ENCODE results near the gene HFE.
A peak's percentile ranks its signal among the peaks of the same experiment; 100 is the strongest.
"Not testable (repeated sequence)": the region's sequence is repeated elsewhere in the genome, so short reads cannot be mapped to it uniquely, and the experiment has no call there.

The HFE gene

GRCh38 chr6:26056583-26057350 is 30.5 kb upstream of the HFE start:
- Histone ChIP-seq H3K9ac (ENCODE audit: insufficient read length, low read depth) (peak overlapping the region; percentile 10), H3K4me1 (ENCODE audit: insufficient read depth, insufficient read length) (no peaks in the 10 kb centered on the region), H3K27me3 (ENCODE audit: insufficient read depth, insufficient read length) (no peaks in the 10 kb centered on the region), H3K4me3 (ENCODE audit: insufficient read length, low read depth) (peak overlapping the region; percentile 71), H3K36me3 (ENCODE audit: insufficient read depth, insufficient read length, low read length) (no peaks in the 10 kb centered on the region), H3K9me3 (ENCODE audit: insufficient read depth, low read length) (no peaks in the 10 kb centered on the region)
- TF ChIP-seq SUZ12 (IDR thresholded peaks at IDR 0.05; ENCODE audit: extremely low read depth, insufficient read depth, insufficient read length) (no peak), YY1 (IDR thresholded peaks at IDR 0.05; ENCODE audit: insufficient read depth, insufficient read length) (no peak), ZNF274 (IDR thresholded peaks at IDR 0.05; ENCODE audit: low read depth, low read length) (no peak)
- DNase-seq (ENCODE audit: low read depth, low spot score) = no peak

- DNase-seq (ENCODE audit: low read depth, low spot score) = no peak
- no peaks in the 10 kb centered on the region for H3K9me3 ChIP-seq (ENCODE audit: insufficient read depth, low read length)
- no peak overlapping the region for H3K4me3 ChIP-seq (ENCODE audit: insufficient read length, low read depth)
- TF ChIP-seq ZNF274 (IDR thresholded peaks at IDR 0.05; ENCODE audit: low read depth, low read length) = no peak
- no peak for TF ChIP-seq SUZ12 (IDR thresholded peaks at IDR 0.05; ENCODE audit: extremely low read depth, insufficient read depth, insufficient read length)
- no peak for TF ChIP-seq YY1 (IDR thresholded peaks at IDR 0.05; ENCODE audit: insufficient read depth, insufficient read length)
- no peaks in the 10 kb centered on the region for H3K27me3 ChIP-seq (ENCODE audit: insufficient read depth, insufficient read length)
- H3K4me1 ChIP-seq (ENCODE audit: insufficient read depth, insufficient read length) = no peaks in the 10 kb centered on the region
- H3K36me3 ChIP-seq (ENCODE audit: insufficient read depth, insufficient read length, low read length) = no peaks in the 10 kb centered on the region
- no peak overlapping the region for H3K9ac ChIP-seq (ENCODE audit: insufficient read length, low read depth)
Measured at GRCh38 chr6:26057899-26058298, 29.3 kb upstream of the HFE start.

- not testable (repeated sequence) for H3K4me1 ChIP-seq (ENCODE audit: insufficient read depth, insufficient read length); H3K27me3 ChIP-seq (ENCODE audit: insufficient read depth, insufficient read length); H3K9ac ChIP-seq (ENCODE audit: insufficient read length, low read depth); H3K9me3 ChIP-seq (ENCODE audit: insufficient read depth, low read length); H3K36me3 ChIP-seq (ENCODE audit: insufficient read depth, insufficient read length, low read length); H3K4me3 ChIP-seq (ENCODE audit: insufficient read length, low read depth); DNase-seq (ENCODE audit: low read depth, low spot score)
Measured at GRCh38 chr6:26058477-26059033, 28.7 kb upstream of the HFE start.

GRCh38 chr6:26059941-26060340 is 27.3 kb upstream of the HFE start:
- TF ChIP-seq YY1 (IDR thresholded peaks at IDR 0.05; ENCODE audit: insufficient read depth, insufficient read length) (no peak), ZNF274 (IDR thresholded peaks at IDR 0.05; ENCODE audit: low read depth, low read length) (no peak), SUZ12 (IDR thresholded peaks at IDR 0.05; ENCODE audit: extremely low read depth, insufficient read depth, insufficient read length) (no peak)
- Histone ChIP-seq H3K36me3 (ENCODE audit: insufficient read depth, insufficient read length, low read length) (no peaks in the 10 kb centered on the region), H3K4me1 (ENCODE audit: insufficient read depth, insufficient read length) (no peaks in the 10 kb centered on the region)

GRCh38 chr6:26064619-26065257 is 22.5 kb upstream of the HFE start:
- Histone ChIP-seq H3K36me3 (ENCODE audit: insufficient read depth, insufficient read length, low read length) (no peaks in the 10 kb centered on the region), H3K9me3 (ENCODE audit: insufficient read depth, low read length) (no peaks in the 10 kb centered on the region), H3K27me3 (ENCODE audit: insufficient read depth, insufficient read length) (no peaks in the 10 kb centered on the region), H3K4me3 (ENCODE audit: insufficient read length, low read depth) (no peak overlapping the region), H3K4me1 (ENCODE audit: insufficient read depth, insufficient read length) (no peaks in the 10 kb centered on the region), H3K9ac (ENCODE audit: insufficient read length, low read depth) (no peak overlapping the region)
- TF ChIP-seq ZNF274 (IDR thresholded peaks at IDR 0.05; ENCODE audit: low read depth, low read length) (no peak), YY1 (IDR thresholded peaks at IDR 0.05; ENCODE audit: insufficient read depth, insufficient read length) (no peak), SUZ12 (IDR thresholded peaks at IDR 0.05; ENCODE audit: extremely low read depth, insufficient read depth, insufficient read length) (no peak)
- DNase-seq (ENCODE audit: low read depth, low spot score) = no peak

More at GRCh38 chr6:26059941-26060340, 27.3 kb upstream of the HFE start:
- Histone ChIP-seq H3K9ac (ENCODE audit: insufficient read length, low read depth) (no peak overlapping the region), H3K9me3 (ENCODE audit: insufficient read depth, low read length) (no peaks in the 10 kb centered on the region), H3K27me3 (ENCODE audit: insufficient read depth, insufficient read length) (no peaks in the 10 kb centered on the region), H3K4me3 (ENCODE audit: insufficient read length, low read depth) (no peak overlapping the region)
- DNase-seq (ENCODE audit: low read depth, low spot score) = no peak

GRCh38 chr6:26065952-26066380 is 21.3 kb upstream of the HFE start:
- Histone ChIP-seq H3K9me3 (ENCODE audit: insufficient read depth, low read length) (no peaks in the 10 kb centered on the region), H3K9ac (ENCODE audit: insufficient read length, low read depth) (no peak overlapping the region), H3K4me3 (ENCODE audit: insufficient read length, low read depth) (no peak overlapping the region), H3K36me3 (ENCODE audit: insufficient read depth, insufficient read length, low read length) (no peaks in the 10 kb centered on the region), H3K27me3 (ENCODE audit: insufficient read depth, insufficient read length) (no peaks in the 10 kb centered on the region), H3K4me1 (ENCODE audit: insufficient read depth, insufficient read length) (no peaks in the 10 kb centered on the region)
- no peak for TF ChIP-seq YY1 (IDR thresholded peaks at IDR 0.05; ENCODE audit: insufficient read depth, insufficient read length)
- no peak for TF ChIP-seq ZNF274 (IDR thresholded peaks at IDR 0.05; ENCODE audit: low read depth, low read length)
- TF ChIP-seq SUZ12 (IDR thresholded peaks at IDR 0.05; ENCODE audit: extremely low read depth, insufficient read depth, insufficient read length) = no peak
- DNase-seq (ENCODE audit: low read depth, low spot score) = no peak

GRCh38 chr6:26067367-26067766 is 19.9 kb upstream of the HFE start:
- H3K27me3 ChIP-seq (ENCODE audit: insufficient read depth, insufficient read length) = no peaks in the 10 kb centered on the region
- no peak overlapping the region for H3K9ac ChIP-seq (ENCODE audit: insufficient read length, low read depth)
- TF ChIP-seq ZNF274 (IDR thresholded peaks at IDR 0.05; ENCODE audit: low read depth, low read length) = no peak
- no peak for TF ChIP-seq SUZ12 (IDR thresholded peaks at IDR 0.05; ENCODE audit: extremely low read depth, insufficient read depth, insufficient read length)
- TF ChIP-seq YY1 (IDR thresholded peaks at IDR 0.05; ENCODE audit: insufficient read depth, insufficient read length) = no peak
- no peak overlapping the region for H3K4me3 ChIP-seq (ENCODE audit: insufficient read length, low read depth)
- H3K9me3 ChIP-seq (ENCODE audit: insufficient read depth, low read length) = no peaks in the 10 kb centered on the region
- no peak for DNase-seq (ENCODE audit: low read depth, low spot score)
- no peaks in the 10 kb centered on the region for H3K36me3 ChIP-seq (ENCODE audit: insufficient read depth, insufficient read length, low read length)
- H3K4me1 ChIP-seq (ENCODE audit: insufficient read depth, insufficient read length) = no peaks in the 10 kb centered on the region

Data from NT2/D1 (cell line).